K562 (cell line): ENCODE measurements around the gene DCDC2. TPM values are rescaled to one million over a fixed set of nuclear protein-coding genes. Genes with fewer than 3 reads are reported as not detected.

Experiments used
- ATAC-seq: fragments of 200-7000 bp; cut with Tn5 transposase; 3 replicates; pipeline ENCODE4 v1.9.1; 2020; ENCODE audit warnings: moderate library complexity
- BruUV-seq: library from RNA; stranded (reverse); fragments of 400-500 nt; replicated peaks from 2 replicates; lab custom pipeline; 2021; lab: Mats Ljungman, UMichigan
- CTCF ChIA-PET: fragments of 300-600 bp; formaldehyde crosslinking; extraction: SDS; loops from one replicate; lab custom pipeline; 2021; ENCODE audit warnings: low intra/inter-chr PET ratio; lab: Yijun Ruan, JAX
- POLR2A ChIA-PET: fragments of 300-600, 350-650 bp; sonication (Branson Sonifier 250); formaldehyde crosslinking; extraction: SDS; loops from one replicate; lab custom pipeline; 2021; ENCODE audit warnings: antibody characterized with exemption, inconsistent platforms; lab: Yijun Ruan, JAX
- DNase-seq, 4 experiments: peaks; one replicate each; pipeline versions ENCODE4 v3.0.0 to v3.0.0-alpha.2; 2011 to 2018; ENCODE audit warnings: low spot score in 3 of 4, mixed read lengths in 3 of 4; ENCODE audit errors: extremely low read depth in 1 of 4
- FAIRE-seq: peaks from 2 replicates; lab custom pipeline; 2011; peaks lifted over from hg19 to GRCh38; lab: Jason Lieb, UNC
- H2AFZ ChIP-seq: 2 replicates; pipeline ENCODE4 v1.6.0; 2011; ENCODE audit warnings: low read depth, low read length, control low read depth, inconsistent platforms
- H3K27ac ChIP-seq: fragments of 200-600 bp; 3 replicates; pipeline ENCODE4 v1.8.0; 2011; ENCODE audit warnings: low read depth, mild to moderate bottlenecking, control low read depth, inconsistent platforms, low read length, moderate library complexity, mixed read lengths; ENCODE audit errors: extremely low read depth
- H3K27me3 ChIP-seq, 2 experiments: fragments of 300-600 bp in 1 of 2; 2 replicates in 1 of 2; 3 replicates in 1 of 2; pipeline versions ENCODE4 v1.6.0 to v1.8.0; 2011; ENCODE audit warnings: inconsistent platforms in 2 of 2, low read length in 2 of 2, mild to moderate bottlenecking in 1 of 2, mixed read lengths in 1 of 2, moderate library complexity in 1 of 2; ENCODE audit not compliant: control insufficient read depth in 2 of 2, insufficient read depth in 2 of 2
- H3K36me3 ChIP-seq: fragments of 300-600 bp; 3 replicates; pipeline ENCODE4 v1.8.0; 2011; ENCODE audit warnings: mild to moderate bottlenecking, low read length, inconsistent platforms; ENCODE audit not compliant: control insufficient read depth, insufficient read depth
- H3K4me1 ChIP-seq, 2 experiments: fragments of 200-600 bp in 1 of 2; replicated peaks in 1 of 2; 2 replicates in 1 of 2; 3 replicates in 1 of 2; pipeline versions ENCODE4 v1.5.1 to v1.8.0; 2011; ENCODE audit warnings: inconsistent platforms in 2 of 2, low read length in 2 of 2, mild to moderate bottlenecking in 1 of 2, mixed read lengths in 1 of 2, moderate library complexity in 1 of 2; ENCODE audit not compliant: control insufficient read depth in 2 of 2, insufficient read depth in 2 of 2
- H3K4me2 ChIP-seq: 2 replicates; pipeline ENCODE4 v1.6.1; 2011; ENCODE audit warnings: low read length, control low read depth, inconsistent platforms, mixed read lengths; ENCODE audit not compliant: insufficient read depth
- H3K4me3 ChIP-seq: fragments of 200-600 bp; sonication (generic), shearing (Covaris generic); 2 replicates; pipeline ENCODE4 v1.5.1; 2016; ENCODE audit warnings: control low read depth, inconsistent platforms
- H3K79me2 ChIP-seq: fragments of 200-600 bp; 3 replicates; pipeline ENCODE4 v1.8.0; 2011; ENCODE audit warnings: low read length, inconsistent platforms; ENCODE audit not compliant: control insufficient read depth, insufficient read depth
- H3K9ac ChIP-seq, 2 experiments: 2 replicates each; pipeline versions ENCODE4 v1.6.0 to v1.6.1; 2011; ENCODE audit warnings: low read depth in 2 of 2, low read length in 2 of 2, control low read depth in 1 of 2, inconsistent platforms in 1 of 2, mild to moderate bottlenecking in 1 of 2, mixed read lengths in 1 of 2; ENCODE audit not compliant: insufficient read depth in 1 of 2
- H3K9me1 ChIP-seq: one replicate; pipeline ENCODE4 v1.6.0; 2011; ENCODE audit warnings: inconsistent platforms, mild to moderate bottlenecking, low read length, moderate library complexity; ENCODE audit not compliant: control insufficient read depth, insufficient read depth
- H3K9me3 ChIP-seq: replicated peaks from 2 replicates; pipeline ENCODE4 v1.5.1; 2011; ENCODE audit warnings: low read depth, low read length, inconsistent platforms; ENCODE audit not compliant: control insufficient read depth, insufficient read depth
- H4K20me1 ChIP-seq: replicated peaks from 2 replicates; pipeline ENCODE4 v1.6.1; 2011; ENCODE audit warnings: low read length, inconsistent platforms, mixed read lengths; ENCODE audit not compliant: control insufficient read depth, insufficient read depth
- CTCF ChIP-seq, 3 experiments: IDR thresholded peaks in 2 of 3; conservative IDR thresholded peaks in 1 of 3; 2 replicates each; pipeline ENCODE4 v1.5.1; 2011 to 2012; ENCODE audit warnings: low read length in 3 of 3, mild to moderate bottlenecking in 3 of 3, control low read depth in 2 of 3, improper control_type of control experiment in 1 of 3, inconsistent platforms in 1 of 3, low read depth in 1 of 3, mixed read lengths in 1 of 3, moderate library complexity in 1 of 3; ENCODE audit not compliant: insufficient read depth in 2 of 3
- ELK3 ChIP-seq: fragments of 450-650 bp; formaldehyde crosslinking; IDR thresholded peaks from 2 replicates; pipeline ENCODE4 v1.4.0; 2020; ENCODE audit warnings: mild to moderate bottlenecking
- EP300 ChIP-seq: IDR thresholded peaks from 2 replicates; pipeline ENCODE4 v1.6.1; 2012; ENCODE audit warnings: low read length, improper control_type of control experiment
- RHOXF2B ChIP-seq: fragments of 250-450 bp; sonication (Bioruptor Pico); conservative IDR thresholded peaks from 2 replicates; pipeline ENCODE4 v1.5.1; 2021
- SMC3 ChIP-seq: conservative IDR thresholded peaks from 2 replicates; pipeline ENCODE4 v1.6.1; 2011; ENCODE audit warnings: low read depth, low read length, improper control_type of control experiment; ENCODE audit not compliant: insufficient read depth
- ZNF23 ChIP-seq: fragments of 250-450 bp; sonication (Bioruptor Pico); IDR thresholded peaks from 2 replicates; pipeline ENCODE4 v1.4.0; 2020; ENCODE audit warnings: mild to moderate bottlenecking
- ZNF512 ChIP-seq: IDR thresholded peaks from 2 replicates; pipeline ENCODE4 v1.6.1; 2016; ENCODE audit warnings: missing genetic modification characterization, missing compliant biosample characterization
- WGBS: fragments of 100-300 bp; shearing (Covaris generic); methylation state at CpG from one replicate; pipeline ENCODE4 v1.1.6; 2016; ENCODE audit warnings: low coverage, mixed read lengths; ENCODE audit not compliant: insufficient coverage; ENCODE audit errors: missing lambda C conversion rate; 5-methylcytosine and 5-hydroxymethylcytosine counted together
- in situ Hi-C: fragments of 300-500 bp; cut with MboI; formaldehyde crosslinking; loops from 4 replicates; pipeline ENCODE4 v1.15.0; 2018; ENCODE audit warnings: inconsistent platforms, mixed read lengths
- intact Hi-C: fragments of 100-400 bp; cut with micrococcal nuclease; formaldehyde crosslinking; loops from 2 replicates; pipeline ENCODE4 v1.14.2; 2022
- polyA plus RNA-seq, 8 experiments: library from polyadenylated mRNA; depleted of rRNA in 4 of 8; stranded (reverse) in 5 of 8; unstranded in 3 of 8; fragments of >200 nt; fragmentation: Nextera tagmentation in 2 of 8; fragmentation: Illumina TruSeq in 1 of 8; extraction: Ambion mirVana in 2 of 8; extraction: Trizol in 1 of 8; gene quantifications; 2 replicates each; pipeline versions ENCODE4 v1.2.1 to v1.2.3, GENCODE V29; 2011 to 2014; ENCODE audit warnings: inconsistent platforms in 1 of 8, missing spikeins in 1 of 8
- total RNA-seq, 7 experiments: library from RNA; depleted of rRNA in 6 of 7; stranded (reverse); fragments of >200 nt in 6 of 7; fragmentation: Illumina TruSeq in 2 of 7; extraction: Trizol in 2 of 7; gene quantifications; 2 replicates each; pipeline versions ENCODE4 v1.2.1 to v1.2.3, GENCODE V29; 2011 to 2021; ENCODE audit warnings: low replicate concordance in 1 of 7

DCDC2 gene
- total and polyA plus RNA-seq, 9 of the 15 experiments (the other 6 are each of a cell fraction or from before 2014, with no cell fraction given): 0.04 TPM; not detected in 8

GRCh38 chr6:24325978-24326377, 31.9 kb downstream of the DCDC2 start:
- H3K9ac ChIP-seq: no peak overlapping the region
- peak; percentile 16; the same call in 1 of the 2 replicates for TF ChIP-seq ZNF512 (tag)
- TF ChIP-seq EP300: no peak
- no peak for TF ChIP-seq RHOXF2B (CRISPR knock-in tag)
- no peak for TF ChIP-seq CTCF (IDR thresholded peaks at IDR 0.05 in 2 of 3, conservative IDR thresholded peaks at IDR 0.05 in 1 of 3; ENCODE audit: insufficient read depth in 2 of 3, low read depth in 1 of 3, low read length in 3 of 3)
- no peak for TF ChIP-seq ELK3
- TF ChIP-seq SMC3: no peak
- no peak for TF ChIP-seq ZNF23
- 0% methylated on average over 1 of the region's 1 CpG for WGBS
- H3K9me1 ChIP-seq: no peaks in the 10 kb centered on the region
- H3K4me1 ChIP-seq: no peaks in the 10 kb centered on the region
- H3K27ac ChIP-seq: no peak overlapping the region
- in situ Hi-C loops (no loop called here), intact Hi-C loops (no loop called here)
- ATAC-seq (no peak), FAIRE-seq (no peak), DNase-seq (no peak)
- no peak overlapping the region for H3K4me3 ChIP-seq
- no TSS peak for BruUV-seq
- H2AFZ ChIP-seq: no peak overlapping the region
- no peaks in the 10 kb centered on the region for H3K9me3 ChIP-seq
- no peak overlapping the region for H3K4me2 ChIP-seq
- H3K27me3 ChIP-seq: no peaks in the 10 kb centered on the region
- H3K79me2 ChIP-seq: no peaks in the 10 kb centered on the region
- ChIA-PET POLR2A (no interaction called here), CTCF (no interaction called here)
- no peaks in the 10 kb centered on the region for H4K20me1 ChIP-seq
- H3K36me3 ChIP-seq: no peaks in the 10 kb centered on the region
